GM21381 (cell line): ENCODE data around the gene ANKRD49.
"Not testable (repeated sequence)": the region's sequence is repeated elsewhere in the genome, so short reads cannot be mapped to it uniquely, and the experiment has no call there.

Source experiments
- ATAC-seq: cut with Tn5 transposase; IDR thresholded peaks from one replicate; pipeline ENCODE4 v1.9.1; 2021; ENCODE audit warnings: mild to moderate bottlenecking, moderate library complexity; ENCODE audit not compliant: unreplicated experiment

The ANKRD49 gene

GRCh38 chr11:94506513-94506912 lies 12.7 kb downstream of the ANKRD49 start:
- not testable (repeated sequence) for ATAC-seq

DNA sequence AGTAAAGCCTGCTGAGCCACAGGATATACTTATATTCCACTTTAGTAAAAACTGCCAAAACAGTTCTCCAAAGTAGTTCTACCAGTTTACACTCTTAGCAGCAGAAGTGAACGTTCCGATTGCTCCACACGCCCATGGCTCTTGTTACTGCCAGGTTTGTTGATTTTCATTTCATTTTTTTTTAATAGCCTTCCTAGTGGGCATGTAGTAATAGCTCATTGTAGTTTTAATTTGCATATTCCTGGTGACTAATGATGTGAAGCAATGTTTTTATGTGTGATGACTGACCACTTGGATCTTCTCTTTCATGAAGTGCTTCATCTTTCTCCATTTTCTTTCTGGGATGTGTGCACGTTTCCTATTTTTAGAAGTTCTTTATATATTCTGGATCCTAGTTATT lies 13.7 kb downstream of the ANKRD49 start:
- ATAC-seq = no peak

GRCh38 chr11:94511932-94512781 lies 18.4 kb downstream of the ANKRD49 start, which contains the start of gene C11orf97:
TSS of gene C11orf97 (plus strand) at chr11:94512461. CDS start at chr11:94512529, 68 bp downstream.
- ATAC-seq = peak; percentile 88

DNA sequence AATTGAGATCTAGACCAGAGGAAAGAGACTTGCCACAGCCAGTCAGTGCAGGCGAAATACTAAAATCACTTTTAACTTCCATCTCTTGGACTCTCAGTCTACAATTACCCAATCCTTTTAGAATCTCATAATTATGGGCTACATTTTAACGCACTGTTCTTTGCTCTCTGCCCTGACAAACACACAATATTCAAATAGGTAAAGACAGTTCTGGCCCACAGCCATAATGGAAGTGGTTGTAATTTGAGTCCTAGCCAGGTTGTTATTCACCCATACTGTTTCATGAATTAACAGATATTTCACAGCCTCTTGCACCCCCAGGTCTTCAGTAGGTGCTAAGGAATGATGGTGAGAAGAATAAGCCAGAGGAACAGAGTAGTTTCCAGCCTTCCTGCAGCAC lies 19.3 kb downstream of the ANKRD49 start:
- no peak for ATAC-seq

- no peak for ATAC-seq
Measured at GRCh38 chr11:94515398-94515797, 21.6 kb downstream of the ANKRD49 start.

DNA sequence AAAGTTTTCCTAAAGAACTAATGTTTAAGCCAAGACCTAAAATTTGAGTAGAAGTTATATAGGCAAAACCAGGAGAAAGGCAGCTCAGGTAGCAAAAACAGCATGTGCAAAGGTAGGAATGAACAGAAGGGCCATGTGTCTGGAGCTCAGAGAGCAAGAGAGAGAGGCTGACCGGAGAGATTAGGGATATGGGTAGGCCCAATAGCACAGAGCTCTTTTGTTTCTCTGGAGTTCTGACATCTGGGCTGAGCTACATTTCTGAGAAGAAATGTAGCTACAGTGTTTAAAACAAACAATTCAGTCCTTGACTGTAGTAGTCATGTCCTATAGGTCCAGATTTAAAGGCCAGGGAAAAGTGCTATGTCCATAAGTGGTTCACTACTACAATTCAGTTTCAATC lies 22.9 kb downstream of the ANKRD49 start:
- ATAC-seq = no peak

DNA sequence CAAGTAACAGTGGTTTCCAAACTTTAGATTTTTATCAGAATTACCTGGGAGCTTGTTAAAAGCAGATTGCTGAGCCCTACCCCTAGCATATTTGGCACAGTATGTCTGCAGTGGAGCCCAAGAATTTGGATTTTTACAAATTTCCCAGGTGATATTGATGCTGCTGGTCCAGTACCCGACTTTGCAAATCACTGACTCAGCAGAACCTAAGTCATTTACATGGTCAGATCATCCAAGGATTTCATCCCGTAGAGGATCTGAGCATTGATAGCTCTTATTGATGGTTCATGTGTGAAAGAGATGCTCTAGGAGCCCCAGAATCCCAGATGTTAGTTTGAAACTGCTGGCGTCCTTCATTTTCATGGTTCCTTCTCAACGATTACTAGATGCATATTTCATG lies 24.5 kb downstream of the ANKRD49 start:
- ATAC-seq = no peak

GRCh38 chr11:94519478-94520084 lies 25.8 kb downstream of the ANKRD49 start:
- no peak for ATAC-seq

DNA sequence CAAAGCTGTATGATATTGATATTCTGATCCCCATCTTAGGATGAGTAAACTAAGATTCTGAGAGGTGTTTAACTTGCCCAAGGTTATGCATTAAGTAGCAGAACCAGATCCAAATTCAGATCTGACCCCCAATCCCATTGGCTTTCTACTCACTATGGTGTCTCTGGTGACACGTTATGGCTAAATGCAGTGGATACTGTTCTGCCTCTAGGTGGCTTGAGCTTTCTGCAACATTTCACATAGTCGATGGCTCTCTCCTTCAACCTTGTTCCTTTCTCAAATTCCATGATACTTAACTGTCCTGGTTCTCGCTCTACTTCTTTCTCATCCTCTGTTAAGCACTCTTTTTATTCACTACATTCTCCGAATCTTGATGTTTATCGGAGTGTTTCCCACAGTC lies 27.9 kb downstream of the ANKRD49 start:
- no peak for ATAC-seq

GRCh38 chr11:94524341-94524740 lies 30.6 kb downstream of the ANKRD49 start:
- ATAC-seq = no peak

DNA sequence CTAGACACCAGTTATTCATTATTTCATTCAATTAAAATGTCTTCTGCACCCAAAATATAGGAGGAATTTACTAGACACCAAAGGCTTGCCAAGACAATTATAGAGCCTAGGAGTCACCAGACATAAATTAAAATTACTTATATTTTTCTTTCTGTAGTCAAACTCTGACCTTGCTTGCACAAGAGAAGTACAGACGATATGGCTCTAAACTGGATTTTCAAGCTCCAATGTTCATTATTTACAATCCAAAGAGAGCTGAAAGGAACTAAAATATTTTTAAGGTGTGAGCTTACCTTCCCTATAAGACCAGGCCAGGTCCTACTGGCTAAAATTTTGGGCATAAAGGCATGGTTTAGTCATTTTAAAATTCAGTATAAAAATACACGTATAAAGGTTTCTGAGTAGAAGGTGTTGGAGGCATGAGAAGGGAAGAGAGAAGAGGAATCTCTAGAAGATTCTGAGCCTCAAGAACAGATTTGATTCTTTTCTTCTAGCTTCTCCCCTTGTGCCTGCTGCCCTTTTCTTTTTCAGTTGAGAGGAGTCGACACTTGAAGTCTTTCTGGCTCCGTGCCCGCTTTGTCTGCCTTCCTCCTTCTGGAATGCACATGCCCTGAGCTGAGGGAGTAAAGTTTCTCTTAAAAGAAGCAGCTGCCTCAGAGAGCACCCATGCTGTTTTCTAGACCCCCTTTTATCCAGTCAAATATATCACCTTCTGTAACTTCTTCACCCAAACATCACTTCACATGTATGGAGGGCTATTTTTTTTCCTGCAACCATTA lies 32.0 kb downstream of the ANKRD49 start:
- ATAC-seq = no peak

- ATAC-seq = no peak
Measured at GRCh38 chr11:94526645-94527438, 33.1 kb downstream of the ANKRD49 start.

- ATAC-seq = no peak
Measured at GRCh38 chr11:94528551-94528950, 34.8 kb downstream of the ANKRD49 start.

- no peak for ATAC-seq
Measured at GRCh38 chr11:94532211-94532610, 38.4 kb downstream of the ANKRD49 start.

GRCh38 chr11:94533206-94533605 lies 39.4 kb downstream of the ANKRD49 start:
- no peak for ATAC-seq

DNA sequence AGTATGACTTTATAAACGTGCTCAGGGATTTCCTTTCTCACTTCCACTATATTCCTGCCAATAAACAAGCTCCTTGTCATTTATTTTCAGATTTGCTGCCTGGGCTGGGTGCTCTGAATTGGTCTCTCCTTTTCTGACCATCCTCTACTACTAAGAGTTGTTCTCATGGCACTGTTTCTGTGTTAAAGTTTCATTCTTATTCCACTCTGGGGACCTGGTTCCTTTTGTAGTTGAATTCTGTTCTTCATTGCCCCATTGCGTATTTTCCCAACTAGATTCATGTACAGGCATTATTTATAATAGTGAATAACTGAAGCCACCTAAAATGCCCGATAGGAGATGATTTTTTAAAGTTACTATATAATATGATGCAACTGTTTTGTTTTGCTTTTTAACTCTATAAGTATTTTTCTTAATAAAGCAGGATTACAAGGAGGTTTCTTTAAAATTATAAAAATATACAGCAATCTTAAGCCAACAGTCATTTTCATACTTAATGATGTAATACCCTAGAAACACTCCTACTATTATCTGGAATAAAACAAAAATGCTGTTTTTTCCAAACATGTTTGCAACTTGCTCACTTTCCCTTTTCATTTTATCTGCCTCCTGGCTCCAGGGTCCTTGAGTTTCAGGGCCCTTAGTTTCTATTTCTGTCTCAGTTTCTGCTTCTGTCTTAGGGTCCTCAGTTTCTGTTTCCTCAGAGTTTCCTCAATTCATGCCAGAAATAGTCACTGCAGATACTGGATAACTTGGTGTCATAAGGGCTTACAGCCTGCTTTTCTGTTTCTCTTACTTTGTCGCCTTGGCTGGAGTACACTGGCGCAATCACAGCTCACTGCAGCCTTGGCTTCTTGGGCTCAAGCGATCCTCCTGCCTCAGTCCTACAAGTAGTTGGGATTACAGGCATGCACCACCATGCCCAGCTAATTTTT lies 40.2 kb downstream of the ANKRD49 start:
- no peak for ATAC-seq

GRCh38 chr11:94536386-94536785 lies 42.6 kb downstream of the ANKRD49 start:
- ATAC-seq = no peak

DNA sequence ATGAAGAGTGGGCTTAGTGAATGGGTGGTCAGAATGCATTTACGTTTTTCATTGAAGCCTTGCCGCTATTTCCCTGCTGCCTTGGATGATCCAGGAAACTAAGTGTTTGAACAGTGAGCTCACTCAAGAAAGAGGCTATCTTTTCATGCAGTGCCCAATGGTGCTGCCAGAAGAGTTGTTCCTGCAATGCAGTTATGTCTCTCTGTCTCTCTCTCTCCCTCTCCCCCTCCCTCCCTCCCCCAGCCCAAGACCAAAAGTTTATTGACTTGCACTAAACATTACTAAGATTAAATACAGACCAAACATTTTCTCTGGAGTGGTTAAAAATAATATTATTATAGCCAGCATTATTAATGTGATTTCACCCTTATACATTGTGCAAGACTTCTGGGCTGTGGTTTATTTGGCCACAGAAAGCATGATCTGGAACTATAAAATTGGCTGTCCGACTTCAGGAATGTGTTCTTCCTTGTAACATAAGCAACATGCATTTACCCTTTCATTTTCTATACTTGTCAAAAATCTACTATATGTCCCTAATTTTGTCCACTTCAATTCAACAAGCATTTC lies 43.3 kb downstream of the ANKRD49 start:
- no peak for ATAC-seq

GRCh38 chr11:94539420-94539819 lies 45.6 kb downstream of the ANKRD49 start:
- no peak for ATAC-seq
